OCI-LY7 (cell line): ENCODE data around the gene UFD1. TPM values are rescaled to one million over a fixed set of nuclear protein-coding genes. Genes with fewer than 3 reads are reported as not detected.

ENCODE experiments used
- BruUV-seq: library from RNA; stranded (reverse); fragments of 400-500 nt; replicated peaks from 2 replicates; lab custom pipeline; 2021; lab: Mats Ljungman, UMichigan
- CTCF ChIA-PET: fragments of 300-600 bp; sonication (Branson Sonifier 250); formaldehyde crosslinking; loops from one replicate; lab custom pipeline; 2022; ENCODE audit warnings: antibody characterized with exemption; ENCODE audit not compliant: unreplicated experiment; lab: Charles Lee
- POLR2A ChIA-PET: fragments of 300-600 bp; sonication (Branson Sonifier 250); formaldehyde crosslinking; loops from one replicate; lab custom pipeline; 2022; ENCODE audit warnings: antibody characterized with exemption; lab: Charles Lee
- DNase-seq: peaks from one replicate; pipeline ENCODE4 v3.0.0-alpha.2; 2015; ENCODE audit warnings: low spot score
- H2AFZ ChIP-seq: fragments of 200-600 bp; sonication (generic), shearing (Covaris generic); 2 replicates; pipeline ENCODE4 v1.6.1; 2014; ENCODE audit warnings: mild to moderate bottlenecking, antibody characterized with exemption, low read length, moderate library complexity
- H3K27ac ChIP-seq: fragments of 200-600 bp; sonication (generic); 2 replicates; pipeline ENCODE4 v1.5.1; 2014; ENCODE audit warnings: mixed run types, low read depth, mild to moderate bottlenecking, moderate library complexity, low read length, inconsistent platforms; ENCODE audit not compliant: poor library complexity, severe bottlenecking
- H3K36me3 ChIP-seq: fragments of 200-600 bp; sonication (generic); 2 replicates; pipeline ENCODE4 v1.6.1; 2014; ENCODE audit warnings: mild to moderate bottlenecking, antibody characterized with exemption, low read length, moderate library complexity, mixed read lengths; ENCODE audit not compliant: insufficient read depth
- H3K4me1 ChIP-seq: fragments of 200-600 bp; sonication (generic); 2 replicates; pipeline ENCODE4 v1.5.1; 2014; ENCODE audit warnings: mild to moderate bottlenecking, low read length; ENCODE audit not compliant: insufficient read depth, poor library complexity, severe bottlenecking
- H3K4me2 ChIP-seq: fragments of 200-600 bp; sonication (generic); 2 replicates; pipeline ENCODE4 v1.6.1; 2014; ENCODE audit warnings: mild to moderate bottlenecking, low read length
- H3K4me3 ChIP-seq: fragments of 200-600 bp; sonication (generic); 2 replicates; pipeline ENCODE4 v1.5.1; 2014; ENCODE audit warnings: mild to moderate bottlenecking, low read depth, low read length; ENCODE audit not compliant: poor library complexity, severe bottlenecking
- H3K79me2 ChIP-seq: fragments of 200-600 bp; sonication (generic); 2 replicates; pipeline ENCODE4 v1.6.1; 2016; ENCODE audit warnings: low read depth, mild to moderate bottlenecking, low read length, moderate library complexity, mixed read lengths; ENCODE audit not compliant: insufficient read depth
- H3K9me2 ChIP-seq: fragments of 200-600 bp; sonication (generic); 2 replicates; pipeline ENCODE4 v1.6.1; 2016; ENCODE audit warnings: mild to moderate bottlenecking, low read length, mixed read lengths; ENCODE audit not compliant: insufficient read depth
- H3K9me3 ChIP-seq: fragments of 200-600 bp; sonication (generic); 2 replicates; pipeline ENCODE4 v1.6.1; 2014; ENCODE audit warnings: mild to moderate bottlenecking, mixed run types, low read length, mixed read lengths
- H4K20me1 ChIP-seq: fragments of 200-600 bp; sonication (generic); 2 replicates; pipeline ENCODE4 v1.6.1; 2014; ENCODE audit warnings: mild to moderate bottlenecking, antibody characterized with exemption, low read length, moderate library complexity, mixed read lengths; ENCODE audit not compliant: insufficient read depth
- EZH2phosphoT487 ChIP-seq: fragments of 200-600 bp; sonication (generic); IDR thresholded peaks from 2 replicates; pipeline ENCODE4 v1.6.1; 2018; ENCODE audit warnings: low read depth, borderline replicate concordance, mild to moderate bottlenecking, mixed run types, antibody characterized with exemption, low read length, moderate library complexity, mixed read lengths
- intact Hi-C: fragments of 100-400 bp; cut with micrococcal nuclease; formaldehyde crosslinking; loops from one replicate; pipeline ENCODE4 v1.10.0; 2022; ENCODE audit not compliant: unreplicated experiment
- total RNA-seq, 2 experiments: library from RNA; depleted of rRNA in 1 of 2; stranded (reverse); fragments of >200 nt in 1 of 2; shearing (Covaris generic) in 1 of 2; gene quantifications; 2 replicates each; pipeline ENCODE4 v1.2.3, GENCODE V29; 2014 to 2022
- TF ChIP-seq, protein P1 (sequence below): fragments of 200-600 bp; sonication (generic); conservative IDR thresholded peaks from 2 replicates; pipeline ENCODE4 v1.5.1; 2014; ENCODE audit warnings: mild to moderate bottlenecking, antibody characterized with exemption, low read length, moderate library complexity, mixed read lengths

Gene UFD1
- total RNA-seq, 2 experiments from 2014 or later: 60.1 to 70.8 TPM

DNA sequence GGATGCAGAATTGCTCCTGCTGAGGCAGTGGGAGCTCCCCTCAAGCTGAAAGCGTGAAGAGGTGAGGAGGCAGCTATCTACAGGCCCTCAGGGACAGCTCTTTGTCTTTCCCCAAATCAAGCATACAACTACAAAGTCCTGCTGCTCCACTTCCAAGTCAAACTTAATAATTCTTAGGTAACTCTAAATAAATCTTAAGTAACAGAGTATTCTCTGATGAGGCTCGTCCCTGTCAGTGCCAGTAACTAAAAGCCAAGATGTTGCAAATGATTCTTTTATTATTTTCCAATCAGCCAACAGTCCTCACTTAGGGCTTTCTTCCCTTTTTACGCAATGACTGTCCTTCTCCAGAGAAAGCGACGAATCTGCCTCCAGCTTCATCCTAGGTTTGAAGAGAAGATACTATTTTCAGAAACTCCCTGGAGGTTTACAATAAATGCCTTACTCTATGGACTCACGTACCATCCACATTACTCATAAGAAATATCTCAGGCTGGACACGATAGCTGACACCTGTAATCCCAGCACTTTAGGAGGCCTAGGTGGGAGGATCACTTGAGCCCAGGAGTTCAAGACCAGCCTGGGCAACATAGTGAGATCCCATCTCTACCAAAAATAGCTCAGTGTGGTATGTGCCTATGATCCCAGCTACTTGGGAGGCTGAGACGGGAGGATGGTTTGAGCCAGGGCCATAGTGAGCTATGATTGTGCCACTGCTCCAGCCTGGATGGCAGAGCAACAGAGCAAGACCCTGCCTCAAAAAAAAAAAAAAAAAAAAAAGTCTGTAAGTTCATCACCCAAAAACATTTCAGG is 28.4 kb downstream of the UFD1 start:
- H4K20me1 ChIP-seq: peaks cover 4% of the 10 kb centered on the region; the same call in 1 of the 2 replicates
- no peak overlapping the region for H3K4me2 ChIP-seq
- no peak for DNase-seq
- BruUV-seq: no TSS peak
- H3K27ac ChIP-seq: no peak overlapping the region
- no peak overlapping the region for H2AFZ ChIP-seq
- H3K36me3 ChIP-seq: peaks cover 78% of the 10 kb centered on the region
- intact Hi-C loops: no loop called here
- peaks cover 32% of the 10 kb centered on the region for H3K79me2 ChIP-seq
- H3K9me3 ChIP-seq: no peaks in the 10 kb centered on the region
- no peaks in the 10 kb centered on the region for H3K9me2 ChIP-seq
- no peak for TF ChIP-seq EZH2phosphoT487
- TF ChIP-seq, protein P1, sequence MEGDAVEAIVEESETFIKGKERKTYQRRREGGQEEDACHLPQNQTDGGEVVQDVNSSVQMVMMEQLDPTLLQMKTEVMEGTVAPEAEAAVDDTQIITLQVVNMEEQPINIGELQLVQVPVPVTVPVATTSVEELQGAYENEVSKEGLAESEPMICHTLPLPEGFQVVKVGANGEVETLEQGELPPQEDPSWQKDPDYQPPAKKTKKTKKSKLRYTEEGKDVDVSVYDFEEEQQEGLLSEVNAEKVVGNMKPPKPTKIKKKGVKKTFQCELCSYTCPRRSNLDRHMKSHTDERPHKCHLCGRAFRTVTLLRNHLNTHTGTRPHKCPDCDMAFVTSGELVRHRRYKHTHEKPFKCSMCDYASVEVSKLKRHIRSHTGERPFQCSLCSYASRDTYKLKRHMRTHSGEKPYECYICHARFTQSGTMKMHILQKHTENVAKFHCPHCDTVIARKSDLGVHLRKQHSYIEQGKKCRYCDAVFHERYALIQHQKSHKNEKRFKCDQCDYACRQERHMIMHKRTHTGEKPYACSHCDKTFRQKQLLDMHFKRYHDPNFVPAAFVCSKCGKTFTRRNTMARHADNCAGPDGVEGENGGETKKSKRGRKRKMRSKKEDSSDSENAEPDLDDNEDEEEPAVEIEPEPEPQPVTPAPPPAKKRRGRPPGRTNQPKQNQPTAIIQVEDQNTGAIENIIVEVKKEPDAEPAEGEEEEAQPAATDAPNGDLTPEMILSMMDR: no peak
- H3K4me1 ChIP-seq: peaks cover 25% of the 10 kb centered on the region
- no peak overlapping the region for H3K4me3 ChIP-seq
- POLR2A ChIA-PET: interaction anchor here (0.7 kb wide), 1 partner anchor 53 kb away, joined by 5 read pairs; no protein-coding TSS in a partner anchor
- CTCF ChIA-PET: no interaction called here

DNA sequence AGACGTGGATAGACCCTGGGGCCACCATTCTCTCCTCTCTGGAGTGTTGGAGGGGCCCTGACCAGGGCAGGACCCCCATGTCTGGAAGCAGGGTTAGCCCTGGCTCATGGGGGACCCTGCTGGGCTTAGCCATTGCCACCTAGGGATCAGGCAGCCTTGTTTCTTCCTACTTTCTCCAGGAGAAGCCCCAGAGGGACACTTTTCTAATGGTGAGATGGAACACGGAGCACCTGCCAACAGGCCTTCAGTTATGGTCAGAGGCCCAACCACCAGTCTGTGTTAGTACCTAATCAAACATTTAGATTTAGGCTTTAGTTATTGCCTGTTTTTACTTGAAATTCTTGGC is 29.6 kb downstream of the UFD1 start:
- no peak overlapping the region for H2AFZ ChIP-seq
- peaks cover 78% of the 10 kb centered on the region for H3K36me3 ChIP-seq
- POLR2A ChIA-PET: no interaction called here
- H3K4me1 ChIP-seq: peaks cover 27% of the 10 kb centered on the region
- intact Hi-C loops: loop anchor here (2.0 to 5.0 kb wide), 5 partner anchors 19 to 1372 kb away; partner anchors contain the start of genes PEX26 and SLC25A1
- peaks cover 44% of the 10 kb centered on the region for H3K79me2 ChIP-seq
- no peaks in the 10 kb centered on the region for H3K9me3 ChIP-seq
- TF ChIP-seq EZH2phosphoT487: no peak
- TF ChIP-seq, protein P1: no peak
- no peaks in the 10 kb centered on the region for H3K9me2 ChIP-seq
- H4K20me1 ChIP-seq: peaks cover 16% of the 10 kb centered on the region; the same call in 1 of the 2 replicates
- DNase-seq: no peak
- no TSS peak for BruUV-seq
- H3K27ac ChIP-seq: no peak overlapping the region
- peak overlapping the region; percentile 71 for H3K4me2 ChIP-seq
- peak overlapping the region; percentile 91 for H3K4me3 ChIP-seq
- CTCF ChIA-PET: no interaction called here
